ENCODE data around the gene PRKCH.

DNA sequence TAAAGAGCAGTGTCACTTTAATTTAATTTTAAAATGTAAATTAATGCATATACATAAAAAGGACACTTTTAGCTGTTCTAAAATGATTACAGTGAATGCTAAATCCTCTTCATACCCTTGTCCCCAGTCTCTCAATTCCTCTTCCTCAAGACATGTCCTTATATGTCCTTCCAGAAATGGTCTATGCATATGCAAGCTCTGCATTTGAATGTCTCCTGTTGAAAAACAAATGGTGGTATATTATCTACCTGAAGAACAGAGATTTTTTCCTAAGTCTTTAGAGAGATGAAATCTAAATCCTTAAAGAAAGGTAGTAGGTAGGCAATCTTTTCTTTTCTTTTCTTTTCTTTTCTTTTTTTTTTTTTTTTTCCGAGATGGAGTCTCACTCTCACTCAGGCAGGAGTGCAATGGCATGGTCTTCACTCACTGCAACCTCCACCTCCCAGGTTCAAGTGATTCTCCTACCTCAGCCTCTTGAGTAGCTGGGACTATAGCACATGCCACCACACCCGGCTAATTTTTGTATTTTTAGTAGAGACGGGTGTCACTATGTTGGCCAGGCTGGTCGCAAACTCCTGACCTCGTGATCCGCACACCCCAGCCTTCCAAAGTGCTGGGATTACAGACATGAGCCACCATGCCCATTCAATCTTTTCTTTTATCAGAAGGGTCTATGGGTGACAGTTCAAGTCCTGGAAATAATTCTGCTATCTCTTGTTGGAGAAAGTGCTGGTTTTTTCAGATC is 180.5 kb downstream of the PRKCH start:
- TF ChIP-seq, protein P1, sequence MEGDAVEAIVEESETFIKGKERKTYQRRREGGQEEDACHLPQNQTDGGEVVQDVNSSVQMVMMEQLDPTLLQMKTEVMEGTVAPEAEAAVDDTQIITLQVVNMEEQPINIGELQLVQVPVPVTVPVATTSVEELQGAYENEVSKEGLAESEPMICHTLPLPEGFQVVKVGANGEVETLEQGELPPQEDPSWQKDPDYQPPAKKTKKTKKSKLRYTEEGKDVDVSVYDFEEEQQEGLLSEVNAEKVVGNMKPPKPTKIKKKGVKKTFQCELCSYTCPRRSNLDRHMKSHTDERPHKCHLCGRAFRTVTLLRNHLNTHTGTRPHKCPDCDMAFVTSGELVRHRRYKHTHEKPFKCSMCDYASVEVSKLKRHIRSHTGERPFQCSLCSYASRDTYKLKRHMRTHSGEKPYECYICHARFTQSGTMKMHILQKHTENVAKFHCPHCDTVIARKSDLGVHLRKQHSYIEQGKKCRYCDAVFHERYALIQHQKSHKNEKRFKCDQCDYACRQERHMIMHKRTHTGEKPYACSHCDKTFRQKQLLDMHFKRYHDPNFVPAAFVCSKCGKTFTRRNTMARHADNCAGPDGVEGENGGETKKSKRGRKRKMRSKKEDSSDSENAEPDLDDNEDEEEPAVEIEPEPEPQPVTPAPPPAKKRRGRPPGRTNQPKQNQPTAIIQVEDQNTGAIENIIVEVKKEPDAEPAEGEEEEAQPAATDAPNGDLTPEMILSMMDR (IDR thresholded peaks at IDR 0.05), result no peak
- no peak for TF ChIP-seq ZFX (IDR thresholded peaks at IDR 0.05; ENCODE audit: borderline replicate concordance)

Measured in 22Rv1 (cell line).